GM12801 (cell line): Measurements from ENCODE around the gene PPP6R3.

Experiments used
- TF ChIP-seq, protein P1 (sequence below): IDR thresholded peaks from one replicate; pipeline ENCODE4 v1.5.1; 2011; ENCODE audit warnings: control low read depth; ENCODE audit not compliant: insufficient read length; ENCODE audit errors: extremely low read depth

PPP6R3 gene

GRCh38 chr11:68504432-68505066, 44.0 kb downstream of the PPP6R3 start:
- TF ChIP-seq, protein P1, sequence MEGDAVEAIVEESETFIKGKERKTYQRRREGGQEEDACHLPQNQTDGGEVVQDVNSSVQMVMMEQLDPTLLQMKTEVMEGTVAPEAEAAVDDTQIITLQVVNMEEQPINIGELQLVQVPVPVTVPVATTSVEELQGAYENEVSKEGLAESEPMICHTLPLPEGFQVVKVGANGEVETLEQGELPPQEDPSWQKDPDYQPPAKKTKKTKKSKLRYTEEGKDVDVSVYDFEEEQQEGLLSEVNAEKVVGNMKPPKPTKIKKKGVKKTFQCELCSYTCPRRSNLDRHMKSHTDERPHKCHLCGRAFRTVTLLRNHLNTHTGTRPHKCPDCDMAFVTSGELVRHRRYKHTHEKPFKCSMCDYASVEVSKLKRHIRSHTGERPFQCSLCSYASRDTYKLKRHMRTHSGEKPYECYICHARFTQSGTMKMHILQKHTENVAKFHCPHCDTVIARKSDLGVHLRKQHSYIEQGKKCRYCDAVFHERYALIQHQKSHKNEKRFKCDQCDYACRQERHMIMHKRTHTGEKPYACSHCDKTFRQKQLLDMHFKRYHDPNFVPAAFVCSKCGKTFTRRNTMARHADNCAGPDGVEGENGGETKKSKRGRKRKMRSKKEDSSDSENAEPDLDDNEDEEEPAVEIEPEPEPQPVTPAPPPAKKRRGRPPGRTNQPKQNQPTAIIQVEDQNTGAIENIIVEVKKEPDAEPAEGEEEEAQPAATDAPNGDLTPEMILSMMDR: no peak

DNA sequence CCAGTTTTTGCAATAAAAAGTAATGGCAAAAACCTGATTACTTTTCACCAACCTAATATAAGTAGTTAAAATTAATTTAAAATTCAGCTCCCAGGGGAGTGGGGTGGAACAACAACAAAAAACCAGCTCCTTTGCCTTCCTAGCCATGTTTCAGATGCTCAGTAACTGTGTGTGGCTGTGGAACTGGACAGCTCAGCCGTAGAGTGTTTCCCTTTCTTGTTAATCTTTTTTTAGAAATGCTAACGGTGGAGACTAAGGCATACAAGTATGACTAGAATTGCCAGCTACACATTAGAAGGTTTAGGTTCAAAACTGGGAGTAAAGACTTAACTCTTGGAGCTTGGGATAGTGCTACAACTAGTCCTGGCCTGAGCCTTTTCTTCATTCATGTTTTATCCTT, 45.0 kb downstream of the PPP6R3 start:
- TF ChIP-seq, protein P1: no peak

DNA sequence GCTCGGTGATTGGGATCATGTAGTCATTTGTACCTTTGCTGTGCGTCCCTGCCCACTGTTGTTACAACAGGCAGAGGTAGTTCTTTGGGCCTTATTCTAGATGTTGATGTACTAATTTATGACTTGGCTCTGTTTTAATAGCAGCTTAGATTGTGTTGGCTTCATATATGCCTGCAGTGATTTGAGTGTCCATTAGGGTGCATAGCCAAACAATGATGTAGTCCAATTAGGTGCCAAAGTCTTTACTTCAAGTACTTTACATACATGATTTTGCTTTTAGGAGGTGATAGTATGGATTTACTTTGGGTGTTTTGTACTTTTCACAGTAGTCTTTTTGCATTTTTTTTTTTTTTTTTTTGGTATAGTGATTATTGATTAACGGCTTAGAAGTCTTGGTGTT, 46.4 kb downstream of the PPP6R3 start:
- TF ChIP-seq, protein P1: no peak

DNA sequence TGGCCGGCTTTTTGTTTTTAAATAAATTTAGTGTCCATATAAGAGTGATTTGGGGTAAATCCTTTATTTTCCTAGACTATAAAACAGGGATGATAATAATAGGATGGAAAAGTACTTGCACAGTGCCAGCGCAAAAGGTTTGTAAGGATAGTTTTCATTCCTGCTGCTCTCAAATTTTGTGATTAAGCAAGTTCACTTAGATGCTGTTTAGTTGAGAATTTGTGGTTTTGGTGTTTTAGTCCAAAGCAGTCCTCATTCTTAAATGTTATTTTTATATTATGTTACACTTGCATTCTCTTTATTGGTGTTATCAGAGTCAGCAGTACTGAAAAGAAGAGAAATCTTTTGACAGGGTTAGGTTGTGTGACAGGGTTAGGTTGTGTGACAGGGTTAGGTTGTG, 47.9 kb downstream of the PPP6R3 start:
- TF ChIP-seq, protein P1: no peak

DNA sequence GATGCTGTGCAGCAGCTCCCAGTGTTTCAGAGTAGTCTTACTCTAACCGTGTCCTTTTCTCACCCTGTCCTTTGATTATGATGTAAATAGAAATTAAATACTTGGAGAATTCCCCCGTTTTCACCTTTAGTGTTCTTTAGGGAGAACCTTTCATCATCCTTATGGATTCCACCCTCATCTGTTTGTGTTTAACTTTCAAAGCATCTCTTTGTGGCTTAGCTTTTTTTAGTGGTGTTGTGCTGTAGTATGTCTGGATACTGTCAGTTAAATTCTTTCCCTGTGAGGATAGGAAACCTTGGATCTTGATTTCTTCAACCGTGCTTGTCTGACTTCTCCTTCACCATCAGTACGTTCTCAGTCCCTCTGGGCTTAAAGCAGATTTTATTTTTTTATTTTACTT, 48.5 kb downstream of the PPP6R3 start:
- TF ChIP-seq, protein P1: no peak

GRCh38 chr11:68513930-68514487, 53.5 kb downstream of the PPP6R3 start:
- TF ChIP-seq, protein P1: no peak

DNA sequence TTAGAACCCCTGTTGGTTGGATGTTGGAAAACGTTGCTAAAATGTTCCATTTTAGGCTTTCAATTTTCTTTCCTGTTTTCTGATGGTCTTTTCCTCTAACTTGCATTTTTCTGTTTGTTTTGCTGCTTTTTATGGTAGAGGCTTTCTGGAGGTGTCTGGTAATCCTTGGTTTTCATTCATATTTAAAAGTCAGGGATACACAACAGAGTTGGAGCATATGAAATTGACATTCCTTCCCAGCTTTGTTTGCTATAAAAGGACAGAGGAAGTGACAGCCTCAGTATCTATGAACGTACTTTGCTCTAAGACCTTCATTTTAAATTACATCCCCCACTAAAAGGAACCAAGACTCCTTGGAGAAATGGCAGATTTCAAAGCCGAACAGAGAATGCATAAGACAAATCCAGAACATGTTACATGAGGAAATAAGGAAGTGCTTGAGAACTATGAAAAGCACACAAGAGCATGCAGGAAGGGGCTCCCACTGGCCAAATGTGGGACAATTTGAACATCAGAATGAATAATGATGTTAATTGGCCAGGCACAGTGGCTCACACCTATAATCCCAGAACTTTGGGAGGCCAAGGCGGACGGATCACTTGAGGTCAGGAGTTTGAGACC, 56.7 kb downstream of the PPP6R3 start:
- TF ChIP-seq, protein P1: no peak
